Measurements from ENCODE around the gene AP3D1. TPM values are rescaled to one million over a fixed set of nuclear protein-coding genes. Genes with fewer than 3 reads are reported as not detected.
"Not testable (repeated sequence)": the region's sequence is repeated elsewhere in the genome, so short reads cannot be mapped to it uniquely, and the experiment has no call there.

Gene AP3D1
- total RNA-seq, 4 donors from 2014 or later, result 66.7 to 107 (median 79.6) TPM

DNA sequence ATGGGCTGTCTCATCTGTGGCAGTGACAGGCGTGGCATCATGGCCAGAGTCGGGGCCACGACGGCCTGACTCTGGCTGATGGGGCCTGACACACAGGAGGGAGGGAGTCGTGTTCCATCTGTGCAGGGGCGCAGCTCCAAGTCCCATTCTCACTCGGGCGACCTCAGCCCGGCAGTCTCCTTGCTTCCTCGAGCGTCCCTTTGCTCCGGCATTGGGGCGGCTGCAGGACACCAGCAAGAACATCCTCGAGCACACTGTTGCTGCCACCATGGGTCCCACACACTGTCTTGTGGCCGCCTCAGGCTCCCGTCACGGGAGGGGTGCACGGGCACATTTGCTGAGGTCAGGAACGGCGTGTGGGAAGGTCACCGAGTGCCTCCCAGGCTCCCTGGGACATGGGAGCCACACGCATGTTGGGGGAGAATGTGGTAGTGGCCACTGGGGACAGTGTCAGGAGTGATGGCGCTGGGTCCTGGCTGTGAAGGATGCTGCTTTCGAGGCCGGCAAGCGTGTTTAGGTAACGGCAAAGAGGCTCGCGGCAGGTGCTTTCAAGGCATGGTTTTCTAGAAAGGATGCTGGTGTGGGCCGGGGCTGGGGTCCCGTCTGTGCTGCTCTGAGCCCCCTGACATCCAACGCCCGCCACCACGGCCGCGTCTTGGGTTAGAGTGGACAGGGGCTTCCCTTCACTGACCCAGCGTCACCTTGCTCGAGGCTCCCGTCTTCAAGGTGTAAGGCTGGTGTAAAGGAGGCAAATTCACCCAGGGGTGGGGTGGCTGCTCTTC lies 51.2 kb downstream of the AP3D1 start:
- TF ChIP-seq, protein P1, sequence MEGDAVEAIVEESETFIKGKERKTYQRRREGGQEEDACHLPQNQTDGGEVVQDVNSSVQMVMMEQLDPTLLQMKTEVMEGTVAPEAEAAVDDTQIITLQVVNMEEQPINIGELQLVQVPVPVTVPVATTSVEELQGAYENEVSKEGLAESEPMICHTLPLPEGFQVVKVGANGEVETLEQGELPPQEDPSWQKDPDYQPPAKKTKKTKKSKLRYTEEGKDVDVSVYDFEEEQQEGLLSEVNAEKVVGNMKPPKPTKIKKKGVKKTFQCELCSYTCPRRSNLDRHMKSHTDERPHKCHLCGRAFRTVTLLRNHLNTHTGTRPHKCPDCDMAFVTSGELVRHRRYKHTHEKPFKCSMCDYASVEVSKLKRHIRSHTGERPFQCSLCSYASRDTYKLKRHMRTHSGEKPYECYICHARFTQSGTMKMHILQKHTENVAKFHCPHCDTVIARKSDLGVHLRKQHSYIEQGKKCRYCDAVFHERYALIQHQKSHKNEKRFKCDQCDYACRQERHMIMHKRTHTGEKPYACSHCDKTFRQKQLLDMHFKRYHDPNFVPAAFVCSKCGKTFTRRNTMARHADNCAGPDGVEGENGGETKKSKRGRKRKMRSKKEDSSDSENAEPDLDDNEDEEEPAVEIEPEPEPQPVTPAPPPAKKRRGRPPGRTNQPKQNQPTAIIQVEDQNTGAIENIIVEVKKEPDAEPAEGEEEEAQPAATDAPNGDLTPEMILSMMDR (IDR thresholded peaks at IDR 0.05), result no peak
- DNase-seq (ENCODE audit: low spot score) (no peak), ATAC-seq (ENCODE audit: low FRiP score) (no peak)

DNA sequence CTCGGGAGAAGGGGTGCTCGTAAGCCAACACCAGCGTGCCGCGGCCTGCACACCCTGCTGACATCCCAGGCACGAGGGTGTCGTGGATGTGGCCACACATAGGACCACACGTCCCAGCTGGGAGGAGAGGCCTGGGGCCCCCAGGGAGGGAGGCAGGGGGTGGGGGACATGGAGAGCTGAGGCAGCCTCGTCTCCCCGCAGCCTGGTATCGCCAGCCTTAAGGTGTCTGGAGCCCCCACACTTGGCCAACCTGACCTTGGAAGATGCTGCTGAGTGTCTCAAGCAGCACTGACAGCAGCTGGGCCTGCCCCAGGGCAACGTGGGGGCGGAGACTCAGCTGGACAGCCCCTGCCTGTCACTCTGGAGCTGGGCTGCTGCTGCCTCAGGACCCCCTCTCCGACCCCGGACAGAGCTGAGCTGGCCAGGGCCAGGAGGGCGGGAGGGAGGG lies 52.3 kb downstream of the AP3D1 start:
- TF ChIP-seq, protein P1 (IDR thresholded peaks at IDR 0.05), result no peak
- no peak for DNase-seq (ENCODE audit: low spot score)
- ATAC-seq (ENCODE audit: low FRiP score), result no peak

DNA sequence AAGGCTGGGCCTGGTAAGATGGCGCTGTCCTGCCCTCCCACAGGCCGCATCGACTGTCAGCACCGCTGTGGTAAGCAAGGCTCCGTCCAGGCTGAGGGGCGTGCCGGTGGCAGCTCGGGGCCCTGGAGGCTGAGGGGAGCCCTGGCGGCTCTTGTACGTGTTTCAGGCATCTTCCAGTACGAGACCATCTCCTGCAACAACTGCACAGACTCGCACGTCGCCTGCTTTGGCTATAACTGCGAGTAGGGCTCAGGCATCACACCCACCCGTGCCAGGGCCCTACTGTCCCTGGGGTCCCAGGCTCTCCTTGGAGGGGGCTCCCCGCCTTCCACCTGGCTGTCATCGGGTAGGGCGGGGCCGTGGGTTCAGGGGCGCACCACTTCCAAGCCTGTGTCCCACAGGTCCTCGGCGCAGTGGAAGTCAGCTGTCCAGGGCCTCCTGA lies 53.5 kb downstream of the AP3D1 start:
- ATAC-seq (ENCODE audit: low FRiP score) (no peak), DNase-seq (ENCODE audit: low spot score) (no peak)
- TF ChIP-seq, protein P1 (IDR thresholded peaks at IDR 0.05), result no peak

DNA sequence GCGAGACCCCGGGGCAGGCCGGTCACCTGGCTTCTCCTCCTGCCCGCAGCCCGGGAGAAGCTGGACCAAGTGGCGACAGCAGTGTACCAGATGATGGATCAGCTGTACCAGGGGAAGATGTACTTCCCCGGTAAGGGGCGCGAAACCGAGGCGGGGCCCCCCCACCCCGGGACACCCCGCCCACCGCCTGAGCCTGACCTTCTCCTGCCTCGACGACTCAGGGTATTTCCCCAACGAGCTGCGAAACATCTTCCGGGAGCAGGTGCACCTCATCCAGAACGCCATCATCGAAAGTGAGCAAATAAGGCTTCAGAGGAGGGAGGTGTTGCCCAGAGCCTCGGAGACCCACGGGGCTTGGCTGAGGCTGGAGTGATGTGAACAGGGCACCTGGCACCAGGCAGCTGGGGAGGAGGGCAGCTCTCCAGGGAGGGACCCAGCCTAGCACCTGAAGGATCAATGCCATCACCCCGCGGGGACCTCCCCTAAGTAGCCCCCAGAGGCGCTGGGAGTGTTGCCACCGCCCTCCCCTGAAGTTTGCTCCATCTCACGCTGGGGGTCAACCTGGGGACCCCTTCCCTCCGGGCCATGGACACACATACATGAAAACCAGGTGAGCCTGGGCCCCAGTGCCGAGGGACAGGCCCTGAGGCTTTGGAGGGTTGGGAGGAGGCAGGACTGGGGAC lies 54.0 kb downstream of the AP3D1 start:
- no peak for DNase-seq (ENCODE audit: low spot score)
- ATAC-seq (ENCODE audit: low FRiP score), result no peak
- TF ChIP-seq, protein P1 (IDR thresholded peaks at IDR 0.05), result no peak

DNA sequence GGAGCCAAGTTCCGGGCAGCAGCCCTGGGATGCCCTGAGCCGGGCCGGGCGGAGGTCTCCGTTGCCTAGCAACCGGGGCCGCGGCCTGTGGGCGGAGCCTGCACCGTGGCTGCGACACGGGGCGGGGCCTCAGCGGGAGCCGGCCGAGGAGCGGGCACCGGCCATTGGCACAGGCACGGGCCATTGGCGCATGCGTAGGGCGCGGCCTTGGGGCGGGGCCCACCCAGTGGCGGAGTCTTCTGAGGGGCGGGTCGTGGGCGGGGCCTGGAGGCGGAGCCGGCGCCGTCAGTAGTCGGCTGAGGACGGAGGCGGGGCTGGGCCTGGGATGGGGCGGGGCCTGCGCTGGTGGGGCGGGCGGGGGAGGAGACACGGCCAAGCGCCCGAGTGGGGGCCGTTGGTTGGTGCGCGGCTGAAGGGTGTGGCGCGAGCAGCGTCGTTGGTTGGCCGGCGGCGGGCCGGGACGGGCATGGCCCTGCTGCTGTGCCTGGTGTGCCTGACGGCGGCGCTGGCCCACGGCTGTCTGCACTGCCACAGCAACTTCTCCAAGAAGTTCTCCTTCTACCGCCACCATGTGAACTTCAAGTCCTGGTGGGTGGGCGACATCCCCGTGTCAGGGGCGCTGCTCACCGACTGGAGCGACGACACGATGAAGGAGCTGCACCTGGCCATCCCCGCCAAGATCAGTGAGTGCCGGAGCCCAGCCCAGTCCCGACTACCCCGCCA lies 54.7 kb downstream of the AP3D1 start, which contains the start of gene IZUMO4:
TSS of gene IZUMO4 (plus strand) at position 436 of the 723 bp plus-strand sequence. CDS start at position 467, 31 bp downstream.
- TF ChIP-seq, protein P1 (IDR thresholded peaks at IDR 0.05), result no peak
- DNase-seq (ENCODE audit: low spot score), result peak; percentile 99
- ATAC-seq (ENCODE audit: low FRiP score), result peak; percentile 94

DNA sequence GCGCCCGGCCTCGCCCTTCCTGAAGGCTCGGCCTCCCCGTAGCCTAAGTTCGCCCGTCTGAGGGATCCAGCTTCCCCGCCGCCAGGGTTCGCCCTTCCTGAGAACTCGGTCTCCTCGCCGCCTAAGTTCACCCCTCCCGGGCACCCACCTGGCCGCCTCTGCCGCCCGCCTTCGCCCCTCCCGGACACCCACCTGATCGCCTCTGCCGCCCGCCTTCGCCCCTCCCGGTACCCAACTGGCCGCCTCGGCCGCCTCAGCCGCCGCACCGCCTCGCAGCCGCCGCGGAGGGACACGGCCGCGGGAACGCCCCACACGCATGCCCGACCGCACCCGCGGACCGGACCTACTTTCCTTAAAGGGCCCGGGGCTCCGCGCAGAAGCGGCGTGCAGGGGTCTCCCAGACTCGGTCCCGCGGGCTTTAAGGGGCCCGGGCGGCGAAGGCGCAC lies 55.3 kb downstream of the AP3D1 start, which contains the start of gene MOB3A:
TSS of gene MOB3A (minus strand) at position 293 of the 446 bp plus-strand sequence. CDS start 17,766 bp downstream, outside the sequence.
- DNase-seq (ENCODE audit: low spot score) (peak; percentile 72), ATAC-seq (ENCODE audit: low FRiP score) (peak; percentile 82)
- TF ChIP-seq, protein P1 (IDR thresholded peaks at IDR 0.05), result peak in 1 of 3 donors; percentile 34

DNA sequence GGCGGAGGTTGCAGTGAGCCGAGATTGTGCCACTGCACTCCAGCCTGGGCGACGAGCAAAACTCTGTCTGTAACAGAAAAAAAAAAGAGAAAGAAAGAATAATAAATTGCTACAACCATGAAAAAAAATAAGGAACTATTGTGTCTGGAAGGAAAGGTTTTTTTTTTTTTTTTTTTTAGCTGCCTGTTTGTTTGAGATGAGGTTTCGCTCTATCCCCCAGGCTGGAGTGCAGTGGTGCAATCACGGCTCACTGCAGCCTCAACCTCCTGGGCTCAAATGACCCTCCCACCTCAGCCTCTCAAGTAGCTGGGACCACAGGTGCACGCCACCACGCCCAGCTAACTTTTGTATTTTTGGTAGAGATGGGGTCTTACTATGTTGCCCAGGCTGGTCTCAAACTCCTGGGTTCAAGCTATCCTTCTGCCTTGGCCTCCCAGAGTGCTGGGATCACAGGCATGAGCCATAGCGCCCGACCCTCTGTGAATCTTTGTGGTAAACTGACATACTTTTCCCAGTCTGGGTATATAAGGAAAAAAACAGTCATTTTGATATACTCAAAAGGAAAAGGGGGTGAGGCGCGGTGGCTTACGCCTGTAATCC lies 59.3 kb downstream of the AP3D1 start:
- not testable (repeated sequence) for ATAC-seq (ENCODE audit: low FRiP score); DNase-seq (ENCODE audit: low spot score)

All from omental fat pad (tissue), 4 donors.